Measurements from ENCODE around the gene ZNRF1.
A peak's percentile ranks its signal among the peaks of the same experiment; 100 is the strongest.

ZNRF1 gene

DNA sequence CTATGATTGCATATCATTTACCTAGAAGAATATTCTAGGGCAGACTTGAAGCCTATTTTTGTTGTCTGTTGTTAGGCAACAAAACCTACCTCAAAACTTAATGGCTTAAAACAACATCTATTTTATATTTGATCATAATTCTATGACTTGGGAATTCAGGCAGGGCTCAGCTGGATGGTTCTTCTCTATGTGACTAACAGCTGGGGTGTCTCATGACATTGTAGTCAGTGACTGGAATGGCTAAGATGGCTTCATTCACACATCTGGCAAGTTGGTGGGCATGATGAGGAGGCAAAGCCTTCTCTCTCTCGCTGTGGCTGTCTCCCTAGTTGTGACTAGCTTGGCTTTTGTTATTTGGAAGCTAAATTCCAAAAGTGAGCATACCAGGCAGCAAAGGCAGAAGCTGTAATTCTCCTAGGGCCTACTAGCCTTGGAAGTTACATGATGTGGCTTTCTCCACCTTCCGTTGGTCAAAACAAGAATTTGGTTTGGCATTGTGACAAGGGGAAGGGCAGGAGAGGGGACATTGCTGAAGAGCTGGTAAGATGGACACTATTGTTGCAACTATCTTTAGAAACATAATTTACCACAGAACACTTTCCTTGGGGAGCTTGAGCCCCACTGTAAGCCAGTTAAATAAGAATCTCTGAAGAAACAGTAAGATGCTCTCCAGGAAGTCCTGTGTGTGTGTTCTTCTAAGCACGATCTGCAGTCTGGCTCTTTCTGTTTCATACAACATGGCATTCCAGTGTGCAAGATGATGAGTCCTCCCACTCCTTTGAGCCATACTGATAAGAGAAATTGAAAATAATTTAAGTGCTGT, 39.4 kb downstream of the ZNRF1 start:
- DNase-seq (ENCODE audit: low read depth) = peak; percentile 78
- H3K4me3 ChIP-seq (replicated peaks; ENCODE audit: low read depth, low read length) = no peak overlapping the region
- no peak for TF ChIP-seq CTCF (IDR thresholded peaks at IDR 0.05; ENCODE audit: low read length, missing control alignments)

- TF ChIP-seq CTCF (IDR thresholded peaks at IDR 0.05; ENCODE audit: low read length, missing control alignments) = no peak
- H3K4me3 ChIP-seq (replicated peaks; ENCODE audit: low read depth, low read length) = no peak overlapping the region
- DNase-seq (ENCODE audit: low read depth) = no peak
Measured at GRCh38 chr16:75039941-75040340, 41.1 kb downstream of the ZNRF1 start.

DNA sequence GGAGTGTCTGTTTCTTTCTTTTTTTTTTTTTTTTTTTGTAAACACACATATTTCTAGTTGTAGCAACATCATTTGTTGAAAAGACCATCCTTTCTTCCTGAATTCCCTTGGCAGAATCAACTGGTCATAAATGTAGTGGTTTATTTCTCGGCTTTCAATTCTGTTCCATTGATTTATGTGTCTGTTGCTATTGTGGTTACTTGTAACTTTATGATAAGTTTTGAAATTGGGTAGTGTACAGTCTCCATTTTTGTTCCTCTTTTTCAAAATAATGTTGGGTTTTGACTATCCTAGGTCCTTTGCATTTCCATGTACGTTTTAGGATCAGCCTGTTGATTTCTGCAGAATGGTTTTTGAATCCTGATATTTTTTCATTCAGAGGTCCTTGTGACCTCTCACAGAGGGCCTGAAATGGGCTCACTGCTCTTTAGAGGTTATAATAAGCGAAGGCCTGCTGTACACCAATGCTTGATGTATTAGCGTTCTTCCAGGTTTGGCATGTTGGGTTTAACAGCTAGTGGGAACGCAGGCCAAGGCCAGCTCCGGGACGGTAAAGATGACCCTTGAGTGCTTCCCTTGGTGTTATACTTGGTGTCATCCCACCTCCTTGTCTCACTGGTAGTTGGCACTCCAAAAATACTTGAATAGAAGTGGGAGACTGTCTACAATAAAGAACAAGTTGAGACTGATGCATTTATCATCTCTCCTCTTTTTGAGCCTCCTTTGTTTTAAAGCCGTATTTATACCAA, 43.8 kb downstream of the ZNRF1 start:
- no peak for TF ChIP-seq CTCF (IDR thresholded peaks at IDR 0.05; ENCODE audit: low read length, missing control alignments)
- H3K4me3 ChIP-seq (replicated peaks; ENCODE audit: low read depth, low read length) = no peak overlapping the region

DNA sequence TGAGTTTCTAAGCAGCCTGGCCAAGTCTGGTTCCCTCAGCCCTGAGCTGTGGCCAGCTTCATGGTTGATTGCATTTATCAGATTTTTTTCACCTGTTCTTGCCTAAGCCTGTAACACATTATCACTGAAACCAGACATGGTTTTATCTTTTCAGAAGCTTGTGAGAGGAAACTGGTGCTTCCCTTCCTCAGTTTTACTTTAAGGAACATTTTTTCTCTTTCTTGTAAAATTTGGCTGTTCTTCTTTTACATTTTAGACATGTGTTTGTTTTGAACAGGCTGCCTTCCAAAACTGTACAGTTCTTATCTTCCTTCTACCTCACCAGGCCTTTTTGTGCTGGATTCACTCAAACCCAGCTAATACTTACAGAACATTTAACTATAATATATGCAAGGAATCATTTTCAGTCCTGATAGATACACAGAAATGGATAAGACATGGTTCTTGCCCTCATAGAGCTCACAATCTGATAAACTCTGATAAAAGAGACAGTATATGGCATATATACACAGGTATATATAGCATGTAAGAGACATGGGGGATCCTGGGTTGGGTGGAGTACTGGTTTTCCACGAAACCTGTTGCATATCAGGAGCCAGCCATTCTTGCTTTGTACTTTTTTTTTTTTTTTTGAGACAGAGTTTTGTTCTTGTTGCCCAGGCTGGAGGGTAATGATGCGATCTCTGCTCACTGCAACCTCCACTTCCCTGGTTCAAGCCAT, 44.5 kb downstream of the ZNRF1 start:
- H3K4me3 ChIP-seq (replicated peaks; ENCODE audit: low read depth, low read length) = no peak overlapping the region
- no peak for TF ChIP-seq CTCF (IDR thresholded peaks at IDR 0.05; ENCODE audit: low read length, missing control alignments)
- DNase-seq (ENCODE audit: low read depth) = no peak

More for the DNA sequence above, 43.8 kb downstream of the ZNRF1 start:
- no peak for DNase-seq (ENCODE audit: low read depth)

DNA sequence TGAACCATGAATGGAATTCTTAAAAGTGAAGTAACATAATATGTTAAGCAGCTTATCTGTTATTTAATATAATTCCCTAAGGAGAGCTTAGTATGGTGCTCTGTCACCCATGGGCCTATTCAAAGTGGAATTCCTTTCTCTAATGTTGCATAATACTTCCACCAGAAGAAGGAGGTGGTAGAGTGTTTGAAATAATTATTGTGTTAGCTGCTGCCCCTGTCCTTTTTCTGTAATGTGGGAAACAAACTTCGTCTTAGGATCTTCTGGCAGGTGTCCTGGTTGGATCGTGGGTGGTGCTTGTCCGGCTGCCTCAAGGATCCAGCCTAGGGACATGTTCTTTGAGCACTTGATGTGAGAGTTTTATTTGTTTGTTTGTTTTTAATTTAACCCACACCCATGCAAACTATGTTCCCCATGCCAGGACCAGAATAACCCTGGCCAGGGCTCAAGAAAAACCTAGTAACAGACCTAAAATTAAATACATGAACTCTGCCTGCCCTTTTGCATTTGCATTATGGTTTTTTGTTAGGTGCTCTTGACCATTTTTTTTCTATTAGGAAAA, 46.1 kb downstream of the ZNRF1 start:
- no peak overlapping the region for H3K4me3 ChIP-seq (replicated peaks; ENCODE audit: low read depth, low read length)
- no peak for TF ChIP-seq CTCF (IDR thresholded peaks at IDR 0.05; ENCODE audit: low read length, missing control alignments)
- peak; percentile 59 for DNase-seq (ENCODE audit: low read depth)

GRCh38 chr16:75045424-75045823, 46.6 kb downstream of the ZNRF1 start:
- H3K4me3 ChIP-seq (replicated peaks; ENCODE audit: low read depth, low read length) = no peak overlapping the region
- no peak for TF ChIP-seq CTCF (IDR thresholded peaks at IDR 0.05; ENCODE audit: low read length, missing control alignments)
- DNase-seq (ENCODE audit: low read depth) = no peak
